Fibroblast of peridontal ligament (primary cell): ENCODE measurements around the gene ST7.
"Not testable (repeated sequence)": the region's sequence is repeated elsewhere in the genome, so short reads cannot be mapped to it uniquely, and the experiment has no call there.

Experiments
- DNase-seq: peaks from one replicate; pipeline ENCODE4 v3.0.0-alpha.2; 2010; ENCODE audit errors: extremely low read depth

The ST7 gene

GRCh38 chr7:117225536-117225935, 272.2 kb downstream of the ST7 start:
- DNase-seq, result no peak

GRCh38 chr7:117227091-117227490, 273.8 kb downstream of the ST7 start:
- no peak for DNase-seq

- DNase-seq, result no peak
Measured at GRCh38 chr7:117229350-117229749, 276.0 kb downstream of the ST7 start.

GRCh38 chr7:117230276-117231046, 277.2 kb downstream of the ST7 start:
- DNase-seq, result peak; percentile 77

GRCh38 chr7:117231047-117231359, 277.7 kb downstream of the ST7 start:
- DNase-seq, result no peak

- DNase-seq, result no peak
Measured at GRCh38 chr7:117237646-117238045, 284.3 kb downstream of the ST7 start.

GRCh38 chr7:117238472-117238871, 285.2 kb downstream of the ST7 start:
- no peak for DNase-seq

GRCh38 chr7:117238937-117239336, 285.6 kb downstream of the ST7 start:
- no peak for DNase-seq

- no peak for DNase-seq
Measured at GRCh38 chr7:117241088-117241487, 287.8 kb downstream of the ST7 start.

GRCh38 chr7:117243390-117243789, 290.1 kb downstream of the ST7 start:
- no peak for DNase-seq

GRCh38 chr7:117245703-117246102, 292.4 kb downstream of the ST7 start:
- not testable (repeated sequence) for DNase-seq

- DNase-seq, result peak; percentile 61
Measured at GRCh38 chr7:117247809-117248208, 294.5 kb downstream of the ST7 start.

- peak; percentile 47 for DNase-seq
Measured at GRCh38 chr7:117248829-117249228, 295.5 kb downstream of the ST7 start.

- no peak for DNase-seq
Measured at GRCh38 chr7:117249696-117250095, 296.4 kb downstream of the ST7 start.

- DNase-seq, result no peak
Measured at GRCh38 chr7:117250245-117250644, 296.9 kb downstream of the ST7 start.

- peak; percentile 62 for DNase-seq
Measured at GRCh38 chr7:117250801-117251200, 297.5 kb downstream of the ST7 start.

- peak; percentile 73 for DNase-seq
Measured at GRCh38 chr7:117251687-117252086, 298.4 kb downstream of the ST7 start.

GRCh38 chr7:117259615-117260014, 306.3 kb downstream of the ST7 start:
- peak; percentile 76 for DNase-seq

- no peak for DNase-seq
Measured at GRCh38 chr7:117262546-117262945, 309.2 kb downstream of the ST7 start.

- no peak for DNase-seq
Measured at GRCh38 chr7:117264716-117265115, 311.4 kb downstream of the ST7 start.

GRCh38 chr7:117269417-117269816, 316.1 kb downstream of the ST7 start:
- DNase-seq, result peak; percentile 92

GRCh38 chr7:117269886-117270285, 316.6 kb downstream of the ST7 start:
- DNase-seq, result peak; percentile 77

- peak; percentile 29 for DNase-seq
Measured at GRCh38 chr7:117270371-117270770, 317.1 kb downstream of the ST7 start.

- DNase-seq, result peak; percentile 35
Measured at GRCh38 chr7:117271566-117271965, 318.3 kb downstream of the ST7 start.
